Measurements from ENCODE around the gene MYO1G. TPM values are rescaled to one million over a fixed set of nuclear protein-coding genes. Genes with fewer than 3 reads are reported as not detected.

Gene MYO1G
- total RNA-seq, 2 donors from 2014 or later = 465 to 518 TPM

DNA sequence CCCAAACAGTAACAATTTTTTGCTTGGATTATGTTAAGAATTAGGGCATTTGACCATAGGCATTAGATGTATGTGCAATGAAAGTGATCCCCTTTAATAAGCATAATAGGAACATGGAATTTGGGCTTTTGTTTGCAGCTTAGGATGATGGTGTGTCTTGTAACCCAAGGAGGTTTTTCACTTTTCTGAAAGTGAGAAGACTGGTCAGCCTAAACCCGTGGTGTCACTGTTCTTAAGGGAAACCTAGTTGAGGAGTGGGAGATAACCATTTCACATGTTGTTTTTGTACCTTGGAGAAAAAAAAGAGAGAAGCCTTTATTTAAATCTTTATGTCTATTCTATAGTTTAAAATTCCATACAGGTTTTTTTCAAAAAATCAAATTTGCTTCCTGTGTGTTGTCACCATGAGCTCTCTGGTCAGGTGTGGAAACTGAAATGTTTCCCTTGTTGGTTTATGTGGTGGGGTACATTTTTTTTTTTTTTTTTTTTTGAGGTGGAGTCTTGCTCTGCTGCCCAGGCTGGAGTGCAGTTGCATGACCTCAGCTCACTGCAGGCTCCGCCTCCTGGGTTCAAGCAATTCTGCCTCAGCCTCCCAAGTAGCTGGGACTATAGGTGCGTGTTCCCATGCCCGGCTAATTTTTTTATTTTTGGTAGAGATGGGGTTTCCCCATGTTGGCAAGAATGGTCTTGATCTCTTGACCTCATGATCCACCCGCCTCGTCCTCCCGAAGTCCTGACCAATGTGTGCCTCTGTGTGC lies 28.9 kb upstream of the MYO1G start:
- H3K9me3 Mint-ChIP-seq = no peaks in the 10 kb centered on the region
- peaks cover 2% of the 10 kb centered on the region for H3K36me3 Mint-ChIP-seq
- peak; percentile 82 to 84 for ATAC-seq

DNA sequence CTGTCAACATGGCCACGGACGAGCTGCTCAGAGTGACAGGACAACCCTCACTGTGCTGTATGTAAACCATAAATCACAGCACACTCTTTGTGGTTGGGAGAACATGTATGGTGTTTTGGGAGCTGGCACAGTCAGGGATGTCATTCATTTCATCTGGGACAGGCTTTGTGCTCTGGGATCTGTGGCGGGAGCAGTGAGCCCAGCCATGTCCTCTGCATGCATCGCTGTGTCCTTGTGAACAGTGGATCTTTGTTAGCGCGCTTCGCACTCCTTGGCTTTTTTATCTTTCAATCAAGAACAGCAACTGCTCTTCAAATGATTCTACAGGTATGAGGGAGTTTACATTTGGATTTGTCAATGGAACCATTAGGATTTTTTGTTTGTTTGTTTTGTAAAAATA lies 28.3 kb upstream of the MYO1G start:
- DNase-seq (ENCODE audit: low spot score) (no peak), ATAC-seq (peak in 1 of 2 donors; percentile 32)
- Mint-ChIP-seq H3K9me3 (no peaks in the 10 kb centered on the region), H3K4me3 (peak overlapping the region; percentile 25), H3K4me1 (ENCODE audit: low read depth in 2 of 2) (peaks cover 32% of the 10 kb centered on the region in 2 donors), H3K27ac (peak overlapping the region; percentile 41 to 54), H3K27me3 (no peaks in the 10 kb centered on the region), H3K36me3 (no peaks in the 10 kb centered on the region)

More for the DNA sequence above, 28.9 kb upstream of the MYO1G start:
- Mint-ChIP-seq H3K4me1 (ENCODE audit: low read depth in 2 of 2) (peaks cover 31 to 32% of the 10 kb centered on the region in 2 donors), H3K27me3 (no peaks in the 10 kb centered on the region), H3K4me3 (peak overlapping the region; percentile 25), H3K27ac (peak overlapping the region; percentile 41 to 54)
- no peak for DNase-seq (ENCODE audit: low spot score)

DNA sequence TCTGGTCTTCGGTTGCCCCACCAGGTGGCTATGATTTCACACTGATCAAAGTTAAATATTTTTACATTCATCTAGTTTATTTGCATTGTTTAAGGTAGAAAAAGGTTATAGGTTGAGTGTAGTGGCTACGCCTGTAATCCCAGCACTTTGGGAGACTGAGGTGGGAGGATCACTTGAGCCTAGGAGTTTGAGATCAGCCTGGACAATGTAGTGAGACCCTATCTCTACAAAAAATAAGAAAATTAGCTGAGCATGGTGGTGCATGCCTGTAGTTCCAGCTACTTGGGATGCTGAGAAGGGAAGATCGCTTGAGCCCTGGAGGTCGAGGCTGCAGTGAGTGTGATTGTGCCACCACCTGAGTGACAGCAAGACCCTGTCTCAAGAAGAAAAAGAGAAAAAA lies 25.0 kb upstream of the MYO1G start:
- Mint-ChIP-seq H3K27me3 (no peaks in the 10 kb centered on the region), H3K4me1 (ENCODE audit: low read depth in 2 of 2) (peaks cover 36 to 40% of the 10 kb centered on the region in 2 donors), H3K4me3 (no peak overlapping the region), H3K27ac (peak overlapping the region in 1 of 2 donors; percentile 25), H3K9me3 (no peaks in the 10 kb centered on the region), H3K36me3 (peaks cover 7% of the 10 kb centered on the region)
- DNase-seq (ENCODE audit: low spot score) (no peak), ATAC-seq (no peak)

DNA sequence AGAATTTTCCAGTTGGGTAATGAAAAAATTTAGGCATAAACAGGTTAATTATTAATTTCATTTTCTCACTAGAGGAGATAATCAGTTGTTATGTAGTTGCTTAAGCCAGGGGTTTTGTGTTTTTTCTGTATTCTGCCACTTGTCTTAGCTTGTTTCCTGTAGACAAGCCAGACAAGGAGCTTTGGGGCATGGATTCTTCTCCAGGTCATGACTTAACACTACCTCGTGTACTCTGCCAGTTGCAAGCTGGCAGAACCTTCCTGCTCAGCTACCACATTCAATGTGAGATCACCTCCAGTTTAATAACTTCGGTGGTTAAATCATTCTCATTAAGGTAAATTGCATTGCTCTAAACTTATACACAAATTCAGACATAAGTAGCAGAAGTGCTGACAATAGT lies 23.0 kb upstream of the MYO1G start:
- H3K27me3 Mint-ChIP-seq = no peaks in the 10 kb centered on the region
- no peak for ATAC-seq
- peaks cover 7% of the 10 kb centered on the region for H3K36me3 Mint-ChIP-seq
- H3K9me3 Mint-ChIP-seq = no peaks in the 10 kb centered on the region
- no peak for DNase-seq (ENCODE audit: low spot score)
- peaks cover 31 to 34% of the 10 kb centered on the region in 2 donors for H3K4me1 Mint-ChIP-seq (ENCODE audit: low read depth in 2 of 2)
- peak overlapping the region; percentile 73 to 76 for H3K27ac Mint-ChIP-seq
- H3K4me3 Mint-ChIP-seq = peak overlapping the region; percentile 92

DNA sequence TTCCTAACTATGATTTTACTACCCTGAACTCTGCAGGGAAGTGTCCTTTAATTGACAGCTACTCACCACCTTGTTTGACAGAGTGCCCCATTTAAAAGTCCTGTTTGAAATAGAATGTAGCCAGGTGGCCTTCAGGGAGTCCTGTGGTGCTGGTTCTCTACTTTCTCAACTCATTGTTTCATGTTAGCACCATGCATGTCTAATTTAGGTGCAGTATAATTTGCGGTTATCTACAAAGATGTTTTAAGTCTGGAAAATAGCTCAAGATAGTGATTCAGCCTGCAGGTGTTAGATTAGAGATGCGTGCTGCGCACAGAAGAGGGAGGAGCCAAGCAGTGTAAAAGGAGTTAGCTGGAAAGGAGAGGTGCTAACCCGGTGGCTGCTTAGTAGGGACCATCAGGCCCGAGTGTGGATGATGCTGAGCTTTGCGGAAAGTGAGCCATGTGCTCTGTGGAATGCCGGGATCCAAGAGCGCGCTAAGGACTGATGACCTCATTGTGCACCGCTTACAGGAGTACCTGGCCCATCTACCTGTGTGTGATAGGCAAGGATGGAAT lies 22.4 kb upstream of the MYO1G start:
- Mint-ChIP-seq H3K4me1 (ENCODE audit: low read depth in 2 of 2) (peaks cover 30 to 33% of the 10 kb centered on the region in 2 donors), H3K27ac (peak overlapping the region; percentile 73 to 76)
- DNase-seq (ENCODE audit: low spot score) = no peak

DNA sequence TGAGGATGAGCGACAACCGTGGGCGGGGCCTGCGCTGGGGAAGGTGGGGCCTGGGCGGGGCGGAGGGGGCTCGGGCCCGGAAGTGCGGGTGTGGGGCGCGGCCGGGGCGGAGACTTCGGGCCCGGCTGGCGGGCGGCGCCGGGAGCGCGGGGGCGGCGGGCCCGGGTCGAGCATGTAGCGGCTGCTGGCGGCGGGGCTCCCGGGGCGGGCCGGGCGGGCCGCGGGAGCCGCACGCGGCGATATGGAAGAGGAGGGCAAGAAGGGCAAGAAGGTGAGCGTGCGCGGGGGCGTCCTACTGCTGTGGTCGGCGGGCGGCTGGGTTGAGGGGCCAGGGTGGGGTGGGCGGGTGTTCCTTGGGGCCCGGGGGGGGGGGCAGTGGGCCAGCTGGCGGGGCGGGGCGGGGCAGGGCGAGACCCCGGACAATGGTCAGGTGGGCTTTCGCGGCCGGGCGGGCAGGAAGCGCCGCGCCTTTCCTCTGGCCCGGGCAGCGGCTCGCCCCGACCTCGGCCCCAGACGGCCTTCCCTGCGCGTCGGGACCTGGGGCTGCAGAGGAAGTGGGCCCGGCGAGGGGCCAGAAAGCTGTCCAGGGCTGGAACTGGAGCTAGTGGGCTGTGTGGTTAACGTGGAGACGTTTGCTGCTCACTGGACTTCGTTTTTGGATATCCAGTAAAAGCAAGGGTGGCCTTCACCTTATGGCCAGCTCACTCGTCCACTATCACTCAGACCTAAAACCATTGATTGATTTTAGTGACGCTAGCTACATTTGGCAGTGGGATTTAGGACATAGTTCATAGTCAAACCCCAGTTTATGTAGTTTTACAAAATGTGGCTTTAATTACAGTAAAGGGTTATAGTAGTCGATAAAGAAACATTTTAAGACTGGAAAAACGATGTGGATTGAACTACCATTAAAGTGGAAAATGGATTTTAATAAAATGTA lies 21.5 kb upstream of the MYO1G start, which contains the start of gene CCM2:
Gene CCM2 (plus strand): TSS at position 109 of the 940 bp plus-strand sequence. CDS start 133 bp downstream, at position 242.
- ATAC-seq (peak; percentile 0 to 34), DNase-seq (ENCODE audit: low spot score) (no peak)
- peak within 1 kb of the TSS; percentile 73 to 76 for H3K27ac Mint-ChIP-seq
- H3K9me3 Mint-ChIP-seq = no peaks in the 10 kb centered on the region
- peak within 1 kb of the TSS; percentile 92 for H3K4me3 Mint-ChIP-seq
- H3K36me3 Mint-ChIP-seq = peaks cover 7% of the 10 kb centered on the region
- H3K27me3 Mint-ChIP-seq = no peaks in the 10 kb centered on the region
- peaks cover 29 to 31% of the 10 kb centered on the region in 2 donors for H3K4me1 Mint-ChIP-seq (ENCODE audit: low read depth in 2 of 2)

More for the DNA sequence above, 22.4 kb upstream of the MYO1G start:
- Mint-ChIP-seq H3K9me3 (no peaks in the 10 kb centered on the region), H3K36me3 (peaks cover 7% of the 10 kb centered on the region), H3K4me3 (peak overlapping the region; percentile 92), H3K27me3 (no peaks in the 10 kb centered on the region)
- ATAC-seq = no peak

DNA sequence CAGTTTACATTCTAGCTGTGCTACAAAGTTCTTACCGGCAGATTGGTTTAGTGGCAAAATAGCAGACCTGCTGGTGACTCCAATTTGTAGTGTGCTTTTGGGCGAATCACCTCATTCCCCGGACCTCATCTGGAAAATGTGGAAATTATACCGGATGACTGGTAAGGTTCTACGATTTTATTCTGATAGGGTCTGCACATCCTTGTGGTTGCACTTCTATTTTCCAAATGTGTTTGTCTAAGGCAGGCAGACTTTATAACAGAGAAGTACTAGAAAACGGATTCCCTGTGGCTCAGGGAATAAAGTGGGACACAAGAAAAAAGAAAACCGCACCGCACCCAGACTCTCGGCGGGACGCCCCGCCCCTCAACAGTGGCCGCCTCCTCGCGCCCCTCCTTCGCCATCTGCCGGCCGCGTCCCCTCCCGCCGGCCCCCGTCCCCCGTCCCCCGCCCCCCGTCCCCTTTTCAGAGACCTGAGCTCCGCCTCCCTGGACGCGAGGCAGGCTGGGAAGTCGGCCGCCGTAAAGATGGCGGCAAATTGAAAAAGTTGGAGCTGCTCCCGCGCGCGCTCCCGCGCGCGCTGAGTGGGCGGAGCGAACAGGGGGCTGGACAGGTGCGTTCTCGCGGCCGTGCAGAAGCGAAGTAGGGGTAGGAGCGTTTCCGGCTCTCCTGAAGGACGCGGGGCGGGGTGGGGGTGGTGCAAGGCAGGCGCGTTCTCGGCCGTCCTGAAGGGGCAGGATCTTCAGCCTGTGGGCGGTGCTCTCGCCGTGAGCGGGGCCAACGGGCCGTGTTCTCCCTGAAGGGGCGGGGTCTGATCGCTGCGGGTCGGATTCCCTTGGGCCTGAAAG lies 20.7 kb upstream of the MYO1G start:
- Mint-ChIP-seq H3K36me3 (peaks cover 7% of the 10 kb centered on the region), H3K9me3 (no peaks in the 10 kb centered on the region), H3K27ac (peak overlapping the region; percentile 65 to 66), H3K4me3 (peak overlapping the region; percentile 92), H3K4me1 (ENCODE audit: low read depth in 2 of 2) (peaks cover 37 to 38% of the 10 kb centered on the region in 2 donors), H3K27me3 (no peaks in the 10 kb centered on the region)
- peak; percentile 96 for ATAC-seq
- peak; percentile 100 for DNase-seq (ENCODE audit: low spot score)

DNA sequence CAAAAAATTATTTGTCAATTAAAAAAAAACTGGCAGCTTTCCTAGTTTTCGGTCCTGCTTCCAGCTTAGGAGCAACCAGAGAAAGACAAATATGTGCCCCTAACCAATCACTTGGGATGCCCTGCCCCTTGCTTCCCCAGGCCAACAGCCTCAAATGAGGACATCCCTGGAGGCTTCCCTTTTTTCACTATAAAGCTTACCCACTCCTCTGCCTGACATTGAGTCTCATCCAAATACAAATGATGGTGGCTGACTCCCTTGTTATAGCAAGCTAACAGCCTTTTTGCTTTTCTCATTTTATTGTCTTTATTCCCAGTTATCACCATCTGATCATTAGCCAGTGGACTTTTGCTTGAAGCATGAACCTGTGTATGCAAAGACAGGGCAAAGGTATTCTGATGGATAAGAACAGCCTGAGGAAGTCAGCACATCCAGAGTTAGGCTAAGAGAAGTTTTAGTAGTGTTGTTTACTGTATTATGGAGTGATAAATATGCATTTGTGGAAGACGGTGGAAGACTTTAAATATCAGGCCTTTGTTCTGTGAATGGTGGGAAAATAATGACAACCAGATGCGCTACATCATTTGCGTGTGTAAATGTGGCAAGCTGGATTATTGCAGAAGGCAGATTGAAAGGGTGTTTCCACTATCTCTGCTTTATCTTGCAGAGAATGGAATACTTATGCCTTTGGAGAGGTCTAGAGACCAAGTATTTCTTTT lies 19.5 kb upstream of the MYO1G start:
- peak overlapping the region; percentile 65 to 66 for H3K27ac Mint-ChIP-seq
- DNase-seq (ENCODE audit: low spot score) = no peak
- H3K4me1 Mint-ChIP-seq (ENCODE audit: low read depth in 2 of 2) = peaks cover 35 to 39% of the 10 kb centered on the region in 2 donors
- no peaks in the 10 kb centered on the region for H3K9me3 Mint-ChIP-seq
- peak overlapping the region; percentile 92 for H3K4me3 Mint-ChIP-seq
- H3K27me3 Mint-ChIP-seq = no peaks in the 10 kb centered on the region
- no peak for ATAC-seq
- H3K36me3 Mint-ChIP-seq = peaks cover 7% of the 10 kb centered on the region

DNA sequence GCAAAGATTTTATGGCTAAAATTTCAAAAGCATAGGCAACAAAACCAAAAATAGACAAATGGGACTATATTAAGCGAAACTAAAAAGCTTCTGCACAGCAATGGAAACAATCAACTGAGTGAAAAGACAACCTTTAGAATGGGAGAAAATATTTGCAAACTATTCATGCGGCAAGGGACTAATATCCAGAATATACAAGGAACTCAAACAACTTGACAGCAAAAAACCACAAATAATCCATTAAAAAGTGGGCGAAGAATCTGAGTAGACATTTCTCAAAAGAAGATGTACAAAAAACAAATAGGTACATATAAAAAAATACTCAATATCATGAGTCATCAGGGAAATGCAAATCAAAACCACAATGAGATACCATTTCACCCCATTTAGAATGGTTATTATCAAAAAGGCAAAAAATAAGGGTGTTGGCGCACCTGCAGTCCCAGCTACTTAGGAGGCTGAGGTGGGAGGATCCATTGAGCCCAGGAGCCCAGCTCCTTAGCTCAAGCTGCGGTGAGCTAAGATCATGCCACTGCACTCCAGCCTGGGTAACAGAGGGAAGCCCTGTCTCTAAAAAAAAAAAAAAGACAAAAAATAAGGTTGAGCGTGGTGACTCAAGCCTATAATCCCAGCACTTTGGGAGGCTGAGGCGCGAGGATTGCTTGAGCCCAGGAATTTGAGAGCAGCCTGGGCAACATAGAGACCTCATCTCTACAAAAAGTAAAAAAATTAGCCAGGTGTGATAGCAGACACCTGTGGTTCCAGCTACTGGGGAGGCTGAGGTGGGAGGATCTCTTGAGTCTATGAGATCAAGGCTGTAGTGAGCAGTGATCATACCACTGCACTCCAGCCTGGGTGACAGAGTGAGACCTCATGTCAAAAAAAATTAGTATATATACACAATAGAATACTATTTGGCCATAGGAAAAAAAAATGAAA lies 17.0 kb upstream of the MYO1G start:
- DNase-seq (ENCODE audit: low spot score) (no peak), ATAC-seq (no peak)
- H3K9me3 Mint-ChIP-seq = no peaks in the 10 kb centered on the region
- H3K36me3 Mint-ChIP-seq = no peaks in the 10 kb centered on the region
- peaks cover 23 to 25% of the 10 kb centered on the region in 2 donors for H3K4me1 Mint-ChIP-seq (ENCODE audit: low read depth in 2 of 2)
- no peaks in the 10 kb centered on the region for H3K27me3 Mint-ChIP-seq
- no peak overlapping the region for H3K4me3 Mint-ChIP-seq
- peak overlapping the region; percentile 31 to 50 for H3K27ac Mint-ChIP-seq

DNA sequence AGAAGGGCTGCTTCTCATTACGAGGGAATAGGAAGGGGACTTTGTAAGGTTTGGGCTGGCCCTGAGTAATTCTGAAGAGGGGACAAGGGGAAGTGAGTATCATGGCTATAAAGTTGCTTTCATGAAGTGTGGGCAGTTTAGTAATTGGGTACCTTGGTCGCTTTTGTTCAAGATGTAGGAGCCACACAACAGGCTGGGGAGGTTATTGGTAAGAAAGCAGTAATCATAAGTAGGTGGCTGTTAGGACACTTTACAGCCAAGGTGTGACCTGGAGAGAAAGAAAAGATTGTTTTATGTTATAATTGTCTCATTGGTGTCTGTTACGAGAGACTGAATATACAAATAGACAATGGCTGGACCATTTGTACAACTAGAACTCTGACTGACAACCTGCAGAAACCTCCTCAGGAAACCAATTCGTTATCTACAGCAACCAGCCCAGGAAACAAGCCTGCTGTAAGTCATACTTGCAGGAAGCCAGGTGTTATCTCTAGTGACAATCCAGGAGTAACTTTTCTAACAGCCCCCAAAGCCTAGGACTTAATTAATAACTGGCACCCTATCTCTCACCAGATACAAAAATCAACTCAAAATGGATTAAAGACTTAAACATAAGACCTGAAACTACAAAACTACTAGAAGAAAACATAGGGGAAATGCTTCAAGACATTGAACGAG lies 16.2 kb upstream of the MYO1G start:
- Mint-ChIP-seq H3K4me3 (no peak overlapping the region), H3K36me3 (no peaks in the 10 kb centered on the region), H3K27me3 (no peaks in the 10 kb centered on the region), H3K4me1 (ENCODE audit: low read depth in 2 of 2) (peaks cover 23% of the 10 kb centered on the region in 2 donors), H3K9me3 (no peaks in the 10 kb centered on the region), H3K27ac (peak overlapping the region; percentile 50 to 56)
- no peak for DNase-seq (ENCODE audit: low spot score)
- no peak for ATAC-seq
